Lower lobe of right lung (tissue), 2 donors: ENCODE data around the gene RABGEF1. TPM values are rescaled to one million over a fixed set of nuclear protein-coding genes. Genes with fewer than 3 reads are reported as not detected.

Experiments used
- ATAC-seq, 2 donors: fragments of 200-7000 bp; cut with Tn5 transposase; one replicate each; pipeline ENCODE4 v1.9.1; 2020 to 2022; ENCODE audit warnings: mild to moderate bottlenecking in 2 of 2, moderate library complexity in 2 of 2
- DNase-seq: peaks from one replicate; pipeline ENCODE4 v3.0.0-alpha.2; 2020
- H3K27ac ChIP-seq: fragments of 200-600 bp; one replicate; pipeline ENCODE4 v1.8.0; 2022
- H3K27me3 ChIP-seq: fragments of 200-600 bp; one replicate; pipeline ENCODE4 v1.8.0; 2022; ENCODE audit warnings: low read depth
- H3K36me3 ChIP-seq: fragments of 200-600 bp; one replicate; pipeline ENCODE4 v1.8.0; 2022; ENCODE audit warnings: mild to moderate bottlenecking
- H3K4me1 ChIP-seq: fragments of 200-600 bp; one replicate; pipeline ENCODE4 v1.8.0; 2022
- H3K4me3 ChIP-seq: fragments of 200-600 bp; one replicate; pipeline ENCODE4 v1.8.0; 2022; ENCODE audit warnings: mild to moderate bottlenecking
- H3K9me3 ChIP-seq: fragments of 200-600 bp; one replicate; pipeline ENCODE4 v1.8.0; 2022
- CTCF ChIP-seq: fragments of 200-600 bp; IDR thresholded peaks from one replicate; pipeline ENCODE4 v1.8.0; 2022; ENCODE audit warnings: antibody characterized with exemption, mild to moderate bottlenecking
- intact Hi-C: fragments of 100-400 bp; cut with DNase I; formaldehyde crosslinking; loops from one replicate; pipeline ENCODE4 v1.11.0; 2022
- total RNA-seq: library from RNA; stranded (reverse); fragmentation: NEBNext Ultra II Directional; extraction: Animal tissue kit (Norgen Biotek cat#: 25700); gene quantifications from one replicate; pipeline ENCODE4 v1.2.1, GENCODE V29; 2021
- donor health status: DM: no; HTN: yes; CAD: no; lungs with severe emphysema.

Gene RABGEF1
- total RNA-seq, 1 donor from 2014 or later: 24.1 TPM

- H3K9me3 ChIP-seq: no peaks in the 10 kb centered on the region
- TF ChIP-seq CTCF: no peak
- H3K4me1 ChIP-seq: no peaks in the 10 kb centered on the region
- no peak overlapping the region for H3K27ac ChIP-seq
- H3K36me3 ChIP-seq: no peaks in the 10 kb centered on the region
- H3K4me3 ChIP-seq: no peak overlapping the region
- intact Hi-C loops: no loop called here
- ATAC-seq (peak in 1 of 2 donors; percentile 11), DNase-seq (peak; percentile 30)
- no peaks in the 10 kb centered on the region for H3K27me3 ChIP-seq
These were observed 92.2 kb downstream of the RABGEF1 start for GRCh38 chr7:66832531-66833351.

- Histone ChIP-seq H3K4me1 (no peaks in the 10 kb centered on the region), H3K4me3 (no peak overlapping the region), H3K27ac (no peak overlapping the region), H3K9me3 (no peaks in the 10 kb centered on the region), H3K27me3 (no peaks in the 10 kb centered on the region), H3K36me3 (no peaks in the 10 kb centered on the region)
- no peak for TF ChIP-seq CTCF
- intact Hi-C loops: no loop called here
- peak; percentile 50 for DNase-seq
- ATAC-seq: peak in 1 of 2 donors; percentile 33
These were observed 96.5 kb downstream of the RABGEF1 start for GRCh38 chr7:66837007-66837406.

- Histone ChIP-seq H3K27ac (no peak overlapping the region), H3K27me3 (no peaks in the 10 kb centered on the region), H3K9me3 (no peaks in the 10 kb centered on the region), H3K4me1 (no peaks in the 10 kb centered on the region), H3K36me3 (no peaks in the 10 kb centered on the region), H3K4me3 (no peak overlapping the region)
- intact Hi-C loops: no loop called here
- no peak for TF ChIP-seq CTCF
- ATAC-seq (no peak), DNase-seq (peak; percentile 22)
These were observed 97.1 kb downstream of the RABGEF1 start for GRCh38 chr7:66837661-66838060.

DNA sequence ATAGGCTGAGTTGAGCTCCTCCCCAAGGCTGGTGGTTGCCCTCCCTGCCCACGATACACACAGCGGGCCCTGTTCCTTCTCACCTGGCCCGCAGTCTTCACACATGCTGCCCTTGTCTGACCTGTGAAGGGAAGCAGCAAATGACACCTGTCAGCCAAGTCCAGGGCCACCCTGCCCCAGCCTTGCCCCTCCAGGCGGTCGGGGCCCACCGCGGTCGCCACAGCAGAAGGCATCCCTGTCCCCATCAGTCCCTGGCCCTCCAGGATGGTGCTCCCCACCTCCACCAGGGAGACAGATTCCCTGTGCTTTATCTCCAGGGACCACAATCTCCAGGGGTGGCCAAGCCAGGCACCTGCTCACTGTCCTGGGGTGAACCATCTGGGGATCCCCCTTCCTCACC is 99.3 kb downstream of the RABGEF1 start:
- Histone ChIP-seq H3K4me3 (no peak overlapping the region), H3K4me1 (peaks cover 12% of the 10 kb centered on the region), H3K36me3 (no peaks in the 10 kb centered on the region), H3K27ac (no peak overlapping the region), H3K27me3 (no peaks in the 10 kb centered on the region), H3K9me3 (no peaks in the 10 kb centered on the region)
- no peak for DNase-seq
- TF ChIP-seq CTCF: no peak
- no peak for ATAC-seq
- intact Hi-C loops: no loop called here

DNA sequence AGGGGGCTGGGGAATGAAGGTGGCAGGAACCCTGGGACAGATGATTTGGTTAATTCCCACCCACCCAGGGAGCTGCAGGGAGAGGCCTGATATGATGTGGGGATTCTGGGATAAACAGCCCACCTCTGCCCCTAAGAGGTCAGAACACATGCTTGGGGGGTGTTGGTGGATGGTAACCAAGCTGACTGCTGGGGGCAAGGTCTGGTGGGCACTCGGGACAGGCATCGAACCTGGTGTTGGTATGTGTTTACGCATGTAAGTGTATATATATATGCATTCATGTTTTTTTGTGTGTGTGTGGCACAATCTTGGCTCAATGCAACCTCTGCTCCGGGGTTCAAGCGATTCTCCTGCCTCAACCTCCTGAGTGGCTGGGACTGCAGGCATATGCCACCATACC is 99.8 kb downstream of the RABGEF1 start:
- no peaks in the 10 kb centered on the region for H3K27me3 ChIP-seq
- ATAC-seq: no peak
- no peak overlapping the region for H3K4me3 ChIP-seq
- no peak overlapping the region for H3K27ac ChIP-seq
- H3K9me3 ChIP-seq: no peaks in the 10 kb centered on the region
- peaks cover 13% of the 10 kb centered on the region for H3K4me1 ChIP-seq
- TF ChIP-seq CTCF: no peak
- intact Hi-C loops: no loop called here
- H3K36me3 ChIP-seq: no peaks in the 10 kb centered on the region
- DNase-seq: no peak
